GM19455 (cell line): ENCODE data around the gene MYO6.
"Not testable (repeated sequence)": the region's sequence is repeated elsewhere in the genome, so short reads cannot be mapped to it uniquely, and the experiment has no call there.

ENCODE experiments used
- ATAC-seq: cut with Tn5 transposase; IDR thresholded peaks from one replicate; pipeline ENCODE4 v1.9.1; 2021; ENCODE audit not compliant: unreplicated experiment

MYO6 gene

GRCh38 chr6:75748743-75749538 is at the start of gene MYO6:
Gene MYO6 (plus strand): TSS chr6:75749239. CDS start chr6:75817548, 68,309 bp downstream.
- ATAC-seq: peak; percentile 84

GRCh38 chr6:75708334-75708733 is 40.7 kb upstream of the MYO6 start:
- not testable (repeated sequence) for ATAC-seq

DNA sequence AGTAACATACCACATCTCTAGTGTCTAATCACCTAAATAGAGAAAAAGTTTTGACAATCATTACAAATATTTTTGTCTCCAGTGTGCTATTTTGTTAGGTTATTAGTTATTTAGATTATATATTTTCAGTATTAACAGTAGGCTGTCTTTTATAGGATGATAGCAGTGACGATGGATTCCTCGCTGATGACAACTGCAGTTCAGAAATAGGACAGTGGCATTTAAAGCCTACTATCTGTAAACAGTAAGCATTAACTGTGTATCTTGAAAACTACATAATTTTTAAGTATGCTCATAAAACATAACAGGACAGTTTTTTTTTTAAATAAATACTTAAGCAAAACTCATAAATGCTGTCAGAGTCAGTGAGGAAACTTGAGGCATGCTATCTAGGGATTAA is 37.9 kb upstream of the MYO6 start:
- ATAC-seq: no peak

DNA sequence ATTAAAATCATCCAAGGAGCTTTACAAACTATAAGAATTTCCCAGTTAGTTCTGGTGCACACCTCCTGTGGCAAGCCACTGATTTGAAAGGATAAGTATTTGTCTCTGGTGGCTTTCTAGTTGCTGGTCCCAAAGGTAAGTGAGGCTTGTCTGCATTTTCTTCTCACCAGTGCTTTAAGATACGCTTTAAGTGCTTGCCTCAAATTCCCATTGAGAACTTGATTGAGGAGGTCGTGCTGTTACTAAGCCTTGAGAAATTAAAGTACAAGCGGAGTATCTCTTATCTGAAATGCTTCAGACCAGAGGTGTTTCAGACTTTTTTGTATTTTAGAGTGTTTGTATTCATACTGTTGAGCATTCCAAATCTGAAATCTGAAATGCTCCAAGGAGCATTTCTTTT is 29.9 kb upstream of the MYO6 start:
- ATAC-seq: no peak

GRCh38 chr6:75723382-75723781 is 25.7 kb upstream of the MYO6 start:
- ATAC-seq: no peak

DNA sequence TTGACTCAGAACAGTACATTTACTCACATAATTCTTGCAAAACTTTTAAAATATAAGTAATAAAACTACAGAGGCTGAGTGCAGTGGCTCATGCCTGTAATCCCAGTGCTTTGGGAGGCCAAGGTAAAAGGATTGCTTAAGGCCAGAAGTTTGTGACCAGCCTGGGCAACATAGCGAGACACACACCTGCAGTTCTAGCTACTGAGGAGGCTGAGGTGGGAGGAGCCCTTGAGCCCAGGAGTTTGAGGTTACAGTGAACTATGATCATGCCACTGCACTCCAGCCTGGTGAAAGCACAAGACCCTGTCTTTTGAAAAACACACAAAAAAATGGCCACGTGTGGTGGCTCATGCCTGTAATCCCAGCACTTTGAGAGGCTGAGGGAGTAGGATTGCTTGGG is 21.8 kb upstream of the MYO6 start:
- ATAC-seq: no peak

GRCh38 chr6:75731029-75731428 is 18.0 kb upstream of the MYO6 start:
- not testable (repeated sequence) for ATAC-seq

DNA sequence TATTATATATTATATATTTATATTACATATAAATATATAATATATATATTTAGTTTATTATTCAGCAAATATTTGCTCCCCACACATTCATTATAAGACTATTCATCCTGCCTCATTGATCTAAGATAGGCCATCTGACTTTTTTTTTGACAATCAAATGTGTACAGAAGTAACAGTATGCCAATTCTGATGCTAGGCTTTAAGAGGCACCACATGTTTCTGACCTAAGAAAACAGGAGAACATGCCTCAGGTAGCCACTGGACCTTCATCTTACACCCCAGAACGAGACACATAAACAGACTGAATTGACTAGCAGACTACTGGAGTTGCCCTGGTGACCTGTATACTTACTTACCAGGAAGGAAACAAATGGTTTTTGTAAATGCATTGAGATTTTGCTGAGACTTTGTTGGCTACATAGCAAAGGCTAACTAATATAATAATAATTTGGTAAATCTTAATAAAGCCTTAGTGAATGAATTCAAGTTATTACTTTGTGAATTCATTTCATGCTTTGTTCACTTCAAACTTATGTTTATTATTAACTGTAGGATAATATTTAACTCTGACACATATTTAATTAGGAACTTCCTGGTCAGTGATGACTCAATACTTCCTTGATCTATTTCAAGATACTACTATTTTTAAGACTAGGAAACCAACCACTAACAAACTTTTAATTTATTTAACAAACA is 13.4 kb upstream of the MYO6 start:
- ATAC-seq: peak; percentile 61

DNA sequence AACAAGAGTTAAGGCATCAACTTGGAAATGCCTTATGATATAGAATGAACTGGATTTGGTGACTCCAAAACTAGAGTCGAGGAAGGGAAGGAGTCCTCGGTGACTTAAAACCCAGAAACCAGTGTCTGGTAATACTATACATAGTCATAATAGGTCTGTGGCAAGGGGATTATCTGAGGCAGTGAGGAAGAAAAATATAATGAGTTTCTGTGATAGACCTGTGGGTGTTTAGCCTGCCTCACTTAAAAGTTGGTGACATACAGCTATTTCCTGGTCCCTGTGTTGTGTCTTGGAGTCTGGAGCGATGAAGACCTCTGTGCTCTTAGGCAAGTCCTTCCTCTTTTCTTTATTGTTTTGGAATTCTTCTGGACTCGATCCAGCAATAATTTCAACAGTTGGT is 5.1 kb upstream of the MYO6 start:
- no peak for ATAC-seq

DNA sequence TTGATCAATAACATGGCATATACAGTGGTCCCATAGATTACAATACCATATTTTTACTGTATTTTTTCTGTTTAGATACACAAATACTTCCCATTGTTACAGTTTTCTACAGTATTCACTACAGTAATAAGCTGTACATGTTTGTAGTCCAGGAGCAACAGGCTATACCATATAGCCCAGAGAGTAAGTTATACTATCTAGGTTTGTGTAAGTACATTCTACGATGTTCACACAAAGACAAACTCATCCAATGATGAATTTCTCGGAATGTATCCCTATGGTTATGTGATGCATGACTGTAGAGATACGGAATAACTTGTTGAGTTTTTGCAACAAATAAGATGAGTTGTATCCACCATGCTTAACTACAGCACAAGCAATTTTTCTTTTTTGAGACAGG is 3.6 kb upstream of the MYO6 start:
- ATAC-seq: no peak

DNA sequence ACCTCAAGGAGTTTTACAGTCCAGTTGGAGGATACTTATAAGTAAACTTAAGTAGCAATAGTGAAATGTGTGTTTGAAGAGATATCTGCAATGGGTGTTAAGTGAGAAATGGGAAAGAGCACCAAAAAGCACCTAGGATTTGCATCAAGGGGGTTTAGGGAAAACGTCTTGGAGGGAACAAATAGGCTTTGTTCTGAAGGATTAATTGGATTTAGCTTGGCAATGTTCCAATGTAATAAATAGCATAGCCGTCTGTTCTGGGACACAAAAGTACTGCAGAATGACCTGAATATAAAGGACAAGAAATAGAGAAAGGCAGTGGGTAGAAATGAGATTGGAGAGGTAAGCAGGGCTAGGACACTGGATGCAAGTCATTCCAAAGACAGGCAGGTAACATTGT is 2.8 kb upstream of the MYO6 start:
- ATAC-seq: no peak

DNA sequence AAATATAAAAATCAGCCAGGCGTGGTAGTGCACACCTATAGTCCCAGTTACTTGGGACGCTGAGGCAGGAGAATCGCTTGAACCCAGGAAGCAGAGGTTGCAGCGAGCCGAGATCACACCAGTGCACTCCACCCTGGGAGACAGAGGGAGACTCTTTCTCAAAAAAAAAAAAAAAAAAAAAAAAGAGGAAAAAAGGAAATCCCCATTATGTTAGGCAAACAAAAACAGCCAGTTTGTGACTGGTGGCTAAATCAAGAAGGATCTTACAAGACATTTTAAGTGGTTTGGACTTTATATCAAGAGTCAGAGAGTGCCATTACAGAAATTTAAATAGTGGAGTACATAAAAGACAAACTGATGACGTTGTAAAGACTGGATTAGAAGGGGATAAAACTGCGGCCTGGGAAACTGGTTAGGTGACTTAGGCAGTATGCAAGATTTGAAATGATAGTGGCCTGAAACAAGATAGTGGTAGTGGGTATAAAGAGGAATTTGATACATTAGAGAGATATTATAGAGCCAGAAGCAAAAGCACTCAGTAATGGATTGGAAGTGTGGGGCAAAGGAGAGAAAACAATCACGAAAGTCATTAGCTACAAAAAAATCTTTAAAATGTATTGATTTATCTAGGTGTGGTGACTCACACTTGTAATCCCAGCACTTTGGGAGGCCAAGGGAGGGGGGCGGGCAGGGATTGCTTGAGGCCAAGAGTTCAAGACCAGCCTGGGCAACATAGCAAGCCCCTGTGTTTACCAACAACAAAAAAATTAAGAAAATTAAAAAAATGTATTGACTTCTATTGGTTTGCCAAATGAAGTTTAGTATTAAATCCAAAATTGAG is 1.7 kb upstream of the MYO6 start:
- ATAC-seq: no peak

GRCh38 chr6:75748003-75748742 is 866 bp upstream of the MYO6 start:
- ATAC-seq: no peak

DNA sequence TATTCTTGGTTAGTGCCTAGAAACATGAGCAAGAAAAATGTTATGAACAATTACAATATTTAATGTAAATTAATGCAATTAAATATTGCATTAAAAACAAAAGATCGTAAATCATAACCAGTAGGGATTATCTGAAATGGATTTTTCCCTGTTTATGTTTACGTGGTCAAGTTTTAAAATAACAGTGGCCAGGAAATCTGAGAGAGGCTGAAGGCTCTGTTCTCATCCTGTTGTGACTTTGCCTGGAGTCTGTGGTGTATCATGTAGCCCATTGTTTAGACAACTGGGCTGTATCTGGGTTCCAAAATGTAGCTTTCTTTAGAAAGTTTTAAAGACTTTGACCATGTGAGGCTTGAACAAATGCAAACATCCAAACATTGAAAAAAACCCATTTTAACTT is 2.4 kb downstream of the MYO6 start:
- ATAC-seq: no peak

GRCh38 chr6:75752365-75752764 is 3.3 kb downstream of the MYO6 start:
- no peak for ATAC-seq

GRCh38 chr6:75755704-75756103 is 6.7 kb downstream of the MYO6 start:
- no peak for ATAC-seq

DNA sequence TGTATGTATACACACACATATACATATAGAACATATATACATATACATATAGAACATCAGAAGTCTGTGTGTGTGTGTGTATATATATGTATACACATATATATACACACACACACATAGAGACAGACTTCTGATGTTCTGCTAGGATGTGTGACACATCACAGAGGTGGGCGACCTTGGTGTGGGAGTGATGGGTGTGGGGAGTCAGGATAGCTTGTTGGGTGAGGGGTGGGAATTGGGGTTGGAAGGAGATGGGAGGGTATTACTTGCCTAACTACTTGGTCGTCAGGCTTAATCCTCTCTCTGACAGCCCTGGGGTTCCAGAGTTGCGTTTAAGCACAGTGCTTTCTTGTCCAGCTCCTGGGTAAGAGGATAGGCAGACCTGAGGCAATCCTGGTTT is 8.3 kb downstream of the MYO6 start:
- ATAC-seq: no peak

GRCh38 chr6:75758061-75758460 is 9.0 kb downstream of the MYO6 start:
- ATAC-seq: no peak

GRCh38 chr6:75759207-75759606 is 10.2 kb downstream of the MYO6 start:
- ATAC-seq: no peak

DNA sequence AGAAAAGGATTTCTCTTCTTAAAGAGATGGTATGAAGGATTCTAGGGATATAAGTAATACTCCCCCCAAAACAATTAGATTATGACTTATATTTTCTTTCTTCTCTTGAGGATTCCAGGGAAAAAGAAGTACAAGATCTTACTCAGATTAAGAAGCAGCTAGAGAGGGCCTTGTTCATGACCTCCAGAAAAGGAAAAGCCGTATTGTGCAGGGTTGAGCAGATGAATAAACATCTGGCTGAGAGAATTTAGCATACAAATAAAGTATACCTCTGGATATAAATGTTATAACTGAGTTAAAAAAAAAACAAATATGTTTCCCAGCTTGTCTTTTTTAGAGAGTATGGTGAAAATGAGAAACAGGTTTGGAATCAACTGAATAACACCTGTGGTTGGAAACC is 11.3 kb downstream of the MYO6 start:
- ATAC-seq: no peak

GRCh38 chr6:75761489-75761888 is 12.4 kb downstream of the MYO6 start:
- no peak for ATAC-seq
